H1 (cell line): ENCODE results near the gene ARHGEF28. TPM values are rescaled to one million over a fixed set of nuclear protein-coding genes. Genes with fewer than 3 reads are reported as not detected.

Experiments
- CTCF ChIA-PET: fragments of 300-600 bp; sonication (Branson Sonifier 250); formaldehyde crosslinking; loops from one replicate; lab custom pipeline; 2021; ENCODE audit not compliant: partially characterized antibody; lab: Charles Lee
- POLR2A ChIA-PET: fragments of 300-600 bp; sonication (Branson Sonifier 250); formaldehyde crosslinking; loops from one replicate; lab custom pipeline; 2021; ENCODE audit warnings: inconsistent platforms; ENCODE audit not compliant: partially characterized antibody; lab: Charles Lee
- DNase-seq, 2 experiments: peaks; one replicate each; pipeline versions ENCODE4 v3.0.0 to v3.0.0-alpha.2; 2010 to 2022; ENCODE audit warnings: low spot score in 2 of 2, low read depth in 1 of 2, mixed read lengths in 1 of 2
- FAIRE-seq: peaks from 2 replicates; lab custom pipeline; 2011; peaks lifted over from hg19 to GRCh38; lab: Jason Lieb, UNC
- H2AFZ ChIP-seq: 2 replicates; pipeline ENCODE4 v1.8.1; 2012; ENCODE audit warnings: low read length, inconsistent platforms
- H2AK5ac ChIP-seq: 2 replicates; pipeline ENCODE4 v1.6.1; 2013; ENCODE audit warnings: low read depth, low read length
- H2BK120ac ChIP-seq: replicated peaks from 2 replicates; pipeline ENCODE3; 2013; ENCODE audit warnings: low read depth, low read length, inconsistent platforms
- H2BK12ac ChIP-seq: 2 replicates; pipeline ENCODE4 v1.6.1; 2013; ENCODE audit warnings: low read depth, low read length
- H2BK15ac ChIP-seq: 2 replicates; pipeline ENCODE4 v1.6.1; 2013; ENCODE audit warnings: low read length
- H2BK20ac ChIP-seq: 2 replicates; pipeline ENCODE4 v1.6.1; 2013; ENCODE audit warnings: low read length
- H2BK5ac ChIP-seq: 2 replicates; pipeline ENCODE4 v1.6.1; 2013; ENCODE audit warnings: low read depth, low read length
- H3K14ac ChIP-seq: 2 replicates; pipeline ENCODE4 v1.6.1; 2013; ENCODE audit warnings: inconsistent platforms; ENCODE audit not compliant: insufficient read length
- H3K18ac ChIP-seq: 2 replicates; pipeline ENCODE4 v1.6.1; 2013; ENCODE audit warnings: low read length; ENCODE audit errors: extremely low read depth
- H3K23ac ChIP-seq: 2 replicates; pipeline ENCODE4 v1.6.1; 2013; ENCODE audit warnings: inconsistent platforms; ENCODE audit not compliant: insufficient read length
- H3K23me2 ChIP-seq: 2 replicates; pipeline ENCODE4 v1.6.1; 2013; ENCODE audit warnings: low read depth, low read length
- H3K27ac ChIP-seq: 2 replicates; pipeline ENCODE4 v1.6.1; 2011; ENCODE audit warnings: low read depth, low read length, inconsistent platforms
- H3K27me3 ChIP-seq, 4 experiments: replicated peaks in 1 of 4; 1 replicate in 1 of 4; 2 replicates in 3 of 4; pipeline versions ENCODE4 v1.6.1 to v1.8.1; 2011 to 2013; ENCODE audit warnings: low read length in 3 of 4, mild to moderate bottlenecking in 3 of 4, inconsistent platforms in 2 of 4, mixed read lengths in 2 of 4, moderate library complexity in 1 of 4; ENCODE audit not compliant: control insufficient read depth in 3 of 4, insufficient read depth in 3 of 4; ENCODE audit errors: extremely low read depth in 1 of 4
- H3K36me3 ChIP-seq, 4 experiments: 2 replicates each; pipeline versions ENCODE4 v1.6.1 to v1.8.1; 2011 to 2013; ENCODE audit warnings: mild to moderate bottlenecking in 4 of 4, low read length in 3 of 4, moderate library complexity in 2 of 4, control low read depth in 1 of 4, inconsistent platforms in 1 of 4; ENCODE audit not compliant: insufficient read depth in 4 of 4, control insufficient read depth in 2 of 4
- H3K4ac ChIP-seq: replicated peaks from 2 replicates; pipeline ENCODE3; 2013; ENCODE audit warnings: low read length, low read depth, mixed read lengths, inconsistent platforms; ENCODE audit not compliant: insufficient read length
- H3K4me1 ChIP-seq, 4 experiments: replicated peaks in 1 of 4; 1 replicate in 1 of 4; 2 replicates in 3 of 4; pipeline versions ENCODE4 v1.6.1 to v1.8.1; 2011 to 2013; ENCODE audit warnings: low read length in 3 of 4, inconsistent platforms in 2 of 4, mixed read lengths in 1 of 4; ENCODE audit not compliant: insufficient read depth in 4 of 4, control insufficient read depth in 3 of 4
- H3K4me2 ChIP-seq, 2 experiments: 2 replicates each; pipeline versions ENCODE4 v1.6.1 to v1.8.1; 2011 to 2013; ENCODE audit warnings: low read depth in 2 of 2, low read length in 2 of 2, control low read depth in 1 of 2, inconsistent platforms in 1 of 2, mild to moderate bottlenecking in 1 of 2; ENCODE audit not compliant: insufficient read depth in 1 of 2
- H3K4me3 ChIP-seq, 4 experiments: fragments of 200-600, 300-600 bp in 1 of 4; sonication (generic), shearing (Covaris generic), sonication (Bioruptor Twin) in 1 of 4; 2 replicates each; pipeline versions ENCODE4 v1.5.1 to v1.8.1; 2011 to 2016; ENCODE audit warnings: low read length in 4 of 4, low read depth in 3 of 4, control low read depth in 2 of 4, inconsistent platforms in 2 of 4, mild to moderate bottlenecking in 2 of 4, mixed read lengths in 1 of 4, moderate library complexity in 1 of 4; ENCODE audit not compliant: insufficient read depth in 2 of 4; ENCODE audit errors: extremely low read depth in 1 of 4
- H3K56ac ChIP-seq: replicated peaks from 2 replicates; pipeline ENCODE3; 2013; ENCODE audit warnings: low read depth, mild to moderate bottlenecking, mixed read lengths, low read length, inconsistent platforms; ENCODE audit not compliant: insufficient read length
- H3K79me1 ChIP-seq: 2 replicates; pipeline ENCODE4 v1.6.1; 2013; ENCODE audit warnings: low read depth, low read length, control low read depth
- H3K79me2 ChIP-seq, 2 experiments: 2 replicates each; pipeline versions ENCODE4 v1.6.1 to v1.8.1; 2012 to 2013; ENCODE audit warnings: low read length in 2 of 2, mild to moderate bottlenecking in 2 of 2, inconsistent platforms in 1 of 2; ENCODE audit not compliant: insufficient read depth in 2 of 2, control insufficient read depth in 1 of 2
- H3K9ac ChIP-seq, 4 experiments: replicated peaks in 1 of 4; 1 replicate in 1 of 4; 2 replicates in 3 of 4; pipeline versions ENCODE4 v1.6.1 to v1.8.1; 2011 to 2013; ENCODE audit warnings: low read depth in 3 of 4, low read length in 3 of 4, control low read depth in 2 of 4, mild to moderate bottlenecking in 2 of 4, moderate library complexity in 2 of 4, inconsistent platforms in 1 of 4; ENCODE audit errors: extremely low read depth in 1 of 4
- H3K9me3 ChIP-seq, 2 experiments: 2 replicates each; pipeline versions ENCODE4 v1.6.1 to v1.8.1; 2012 to 2013; ENCODE audit warnings: mild to moderate bottlenecking in 2 of 2, moderate library complexity in 2 of 2, control low read depth in 1 of 2, inconsistent platforms in 1 of 2, low read depth in 1 of 2, low read length in 1 of 2, mixed read lengths in 1 of 2; ENCODE audit not compliant: insufficient read depth in 2 of 2
- H4K20me1 ChIP-seq, 2 experiments: replicated peaks in 1 of 2; 2 replicates each; pipeline versions ENCODE3 to v1.8.1; 2011 to 2013; ENCODE audit warnings: inconsistent platforms in 2 of 2, low read length in 2 of 2, mild to moderate bottlenecking in 1 of 2; ENCODE audit not compliant: insufficient read depth in 2 of 2, control insufficient read depth in 1 of 2
- H4K5ac ChIP-seq: 2 replicates; pipeline ENCODE4 v1.6.1; 2013; ENCODE audit warnings: low read length, low read depth, mixed read lengths, inconsistent platforms; ENCODE audit not compliant: insufficient read length
- H4K8ac ChIP-seq: 2 replicates; pipeline ENCODE4 v1.8.0; 2013; ENCODE audit warnings: mild to moderate bottlenecking, moderate library complexity, low read length, inconsistent platforms; ENCODE audit not compliant: insufficient read depth; ENCODE audit errors: extremely low read depth
- H4K91ac ChIP-seq: replicated peaks from 2 replicates; pipeline ENCODE3; 2013; ENCODE audit warnings: low read length, mixed read lengths, inconsistent platforms; ENCODE audit not compliant: insufficient read length
- CHD1 ChIP-seq: IDR thresholded peaks from 2 replicates; pipeline ENCODE4 v1.6.1; 2012; ENCODE audit warnings: low read depth, low read length, improper control_type of control experiment
- GABPA ChIP-seq: IDR thresholded peaks from 2 replicates; pipeline ENCODE4 v1.6.1; 2011; ENCODE audit warnings: mild to moderate bottlenecking, low read length, moderate library complexity, borderline replicate concordance; ENCODE audit not compliant: insufficient read depth
- GTF2F1 ChIP-seq: IDR thresholded peaks from 2 replicates; pipeline ENCODE4 v1.6.1; 2012; ENCODE audit warnings: low read depth, low read length, improper control_type of control experiment, borderline replicate concordance
- JUN ChIP-seq: IDR thresholded peaks from 2 replicates; pipeline ENCODE4 v1.6.1; 2011; ENCODE audit warnings: low read depth, mild to moderate bottlenecking, improper control_type of control experiment, low read length
- MAFK ChIP-seq: IDR thresholded peaks from 2 replicates; pipeline ENCODE4 v1.6.1; 2012; ENCODE audit warnings: low read depth, mild to moderate bottlenecking, improper control_type of control experiment, low read length
- POU5F1 ChIP-seq: IDR thresholded peaks from 2 replicates; pipeline ENCODE4 v1.6.1; 2011; ENCODE audit warnings: low read depth, mild to moderate bottlenecking, low read length, moderate library complexity
- RXRA ChIP-seq: IDR thresholded peaks from 2 replicates; pipeline ENCODE4 v1.6.1; 2011; ENCODE audit warnings: low read depth, mild to moderate bottlenecking, low read length, moderate library complexity; ENCODE audit not compliant: insufficient read depth
- TAF7 ChIP-seq: optimal IDR thresholded peaks from 2 replicates; pipeline ENCODE3; 2011; ENCODE audit warnings: low read depth, mild to moderate bottlenecking, inconsistent platforms, low read length, moderate library complexity, borderline replicate concordance
- WGBS, 2 experiments: shearing (Covaris generic) in 1 of 2; methylation state at CpG; one replicate each; pipeline versions ENCODE4 v1.1.6 to v1.1.7; 2013 to 2015; ENCODE audit warnings: low lambda C conversion rate in 2 of 2, mixed read lengths in 2 of 2, inconsistent platforms in 1 of 2, low coverage in 1 of 2, missing lambda C conversion rate in 1 of 2; ENCODE audit not compliant: insufficient replicate concordance in 2 of 2, insufficient coverage in 1 of 2, insufficient read length in 1 of 2; ENCODE audit errors: extremely low coverage in 1 of 2, missing lambda C conversion rate in 1 of 2; 5-methylcytosine and 5-hydroxymethylcytosine counted together
- polyA plus RNA-seq, 7 experiments: library from polyadenylated mRNA; depleted of rRNA in 3 of 7; stranded (reverse) in 5 of 7; unstranded in 2 of 7; fragments of >200 nt in 5 of 7; fragments of 200-250 nt in 2 of 7; gene quantifications; 1 replicate in 5 of 7; 2 replicates in 1 of 7; 4 replicates in 1 of 7; pipeline versions ENCODE4 v1.2.1 to v1.2.3, GENCODE V29; 2011 to 2013; ENCODE audit warnings: missing spikeins in 2 of 7, mixed read lengths in 2 of 7
- total RNA-seq: library from RNA; stranded (reverse); fragmentation: NEBNext Ultra II Directional; extraction: Animal tissue kit (Norgen Biotek cat#: 25700); gene quantifications from 2 replicates; pipeline ENCODE4 v1.2.1, GENCODE V29; 2021

The ARHGEF28 gene
- total and polyA plus RNA-seq, 2 of the 8 experiments (the other 6 are each of a cell fraction or from before 2014, with no cell fraction given), result 0.33 to 1.0 TPM

DNA sequence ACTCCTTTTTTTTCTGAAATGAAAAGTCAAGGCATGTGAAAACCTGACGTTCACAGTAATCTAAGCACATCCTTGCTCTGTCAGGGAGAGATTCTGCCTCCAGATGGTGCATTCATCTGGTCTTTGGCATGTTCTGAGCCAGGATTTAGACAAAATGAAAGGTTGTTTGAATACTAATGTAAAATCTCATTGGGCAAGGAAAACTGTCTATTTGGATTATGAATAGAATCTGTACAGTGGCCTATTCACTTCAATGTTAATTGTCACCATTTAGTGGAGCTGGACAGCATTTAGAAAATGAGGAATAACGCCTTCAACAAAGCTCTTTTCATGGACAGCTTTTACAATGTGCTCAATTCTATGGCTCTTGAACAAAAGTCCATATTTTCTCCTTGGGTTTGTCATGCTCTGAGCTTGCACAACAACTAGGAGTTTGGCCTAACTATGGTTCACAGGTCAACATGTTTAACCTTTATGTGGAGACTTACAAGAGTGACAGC is 28.9 kb downstream of the ARHGEF28 start:
- Histone ChIP-seq H3K36me3 (no peaks in the 10 kb centered on the region), H3K23ac (no peak overlapping the region), H3K4me2 (no peak overlapping the region), H2AFZ (no peak overlapping the region), H3K79me1 (no peaks in the 10 kb centered on the region), H4K91ac (no peak overlapping the region), H3K79me2 (no peaks in the 10 kb centered on the region), H4K8ac (no peak overlapping the region), H2BK20ac (no peak overlapping the region), H3K4me1 (no peaks in the 10 kb centered on the region), H2AK5ac (no peak overlapping the region), H4K20me1 (no peaks in the 10 kb centered on the region), H3K4me3 (no peak overlapping the region), H3K27ac (no peak overlapping the region), H3K18ac (no peak overlapping the region), H2BK15ac (no peak overlapping the region), H3K9ac (no peak overlapping the region), H3K4ac (no peak overlapping the region), H3K14ac (no peak overlapping the region), H3K9me3 (no peaks in the 10 kb centered on the region), H4K5ac (no peak overlapping the region), H3K56ac (no peak overlapping the region), H3K23me2 (no peaks in the 10 kb centered on the region), H2BK120ac (no peak overlapping the region), H3K27me3 (no peaks in the 10 kb centered on the region), H2BK12ac (no peak overlapping the region), H2BK5ac (no peak overlapping the region)
- FAIRE-seq, result no peak
- ChIA-PET POLR2A (no interaction called here), CTCF (interaction anchor here (0.7 to 1.8 kb wide), 4 partner anchors 22 to 65 kb away, joined by 3 to 7 read pairs (median 4); no protein-coding TSS in a partner anchor)
- 84% methylated on average over 2 of the region's 2 CpGs; no CpG with 5 or more reads in 1 of the 2 experiments for WGBS, 2 experiments
- TF ChIP-seq GABPA (no peak), GTF2F1 (no peak), MAFK (no peak), JUN (no peak), CHD1 (no peak), POU5F1 (no peak), RXRA (no peak), TAF7 (no peak)
- no peak for DNase-seq
